Neural progenitor cell (in vitro differentiated cells): Measurements from ENCODE around the gene PLA2R1. TPM values are rescaled to one million over a fixed set of nuclear protein-coding genes. Genes with fewer than 3 reads are reported as not detected.

ENCODE experiments used
- DNase-seq: peaks from one replicate; pipeline ENCODE4 v3.0.0-alpha.2; 2016; ENCODE audit warnings: low spot score
- H2AFZ ChIP-seq: fragments of 200-600 bp; sonication (generic); replicated peaks from 2 replicates; pipeline ENCODE4 v1.6.1; 2016; ENCODE audit warnings: antibody characterized with exemption
- H3F3A ChIP-seq: fragments of 200-600 bp; sonication (generic); 2 replicates; pipeline ENCODE4 v1.6.1; 2016; ENCODE audit warnings: antibody characterized with exemption, low read depth
- H3K27ac ChIP-seq: fragments of 200-600 bp; sonication (generic); 2 replicates; pipeline ENCODE4 v1.5.1; 2016; ENCODE audit warnings: mild to moderate bottlenecking
- H3K27me3 ChIP-seq: fragments of 200-600 bp; sonication (generic); 2 replicates; pipeline ENCODE4 v1.6.1; 2016; ENCODE audit warnings: mild to moderate bottlenecking, moderate library complexity
- H3K36me3 ChIP-seq: fragments of 200-600 bp; sonication (generic); 2 replicates; pipeline ENCODE4 v1.5.1; 2016
- H3K4me1 ChIP-seq: fragments of 200-600 bp; sonication (generic); 2 replicates; pipeline ENCODE4 v1.6.1; 2016; ENCODE audit warnings: mixed run types
- H3K4me2 ChIP-seq: fragments of 200-600 bp; sonication (generic); 2 replicates; pipeline ENCODE4 v1.6.1; 2016
- H3K4me3 ChIP-seq: fragments of 200-600 bp; sonication (generic); 2 replicates; pipeline ENCODE4 v1.5.1; 2016
- H3K79me2 ChIP-seq: fragments of 200-600 bp; sonication (generic); 2 replicates; pipeline ENCODE4 v1.6.1; 2016; ENCODE audit warnings: low read depth
- H3K9ac ChIP-seq: fragments of 200-600 bp; sonication (generic); 2 replicates; pipeline ENCODE4 v1.6.1; 2016
- H3K9me3 ChIP-seq: fragments of 200-600 bp; sonication (generic); 2 replicates; pipeline ENCODE4 v1.5.1; 2016; ENCODE audit warnings: low read depth
- H4K20me1 ChIP-seq: fragments of 200-600 bp; sonication (generic); 2 replicates; pipeline ENCODE4 v1.6.1; 2016; ENCODE audit warnings: low read depth
- H3K27ac Mint-ChIP-seq: 3 replicates; pipeline ENCODE4 v1.8.0; 2021; ENCODE audit warnings: mixed read lengths
- H3K27me3 Mint-ChIP-seq: 2 replicates; pipeline ENCODE4 v1.8.0; 2022; ENCODE audit warnings: low read depth, mild to moderate bottlenecking, inconsistent platforms, moderate library complexity, mixed read lengths; ENCODE audit not compliant: insufficient read depth
- H3K36me3 Mint-ChIP-seq: 3 replicates; pipeline ENCODE4 v1.8.0; 2021; ENCODE audit warnings: mixed read lengths
- H3K4me1 Mint-ChIP-seq: 3 replicates; pipeline ENCODE4 v1.8.0; 2021; ENCODE audit warnings: mixed read lengths
- H3K4me3 Mint-ChIP-seq: 3 replicates; pipeline ENCODE4 v1.8.0; 2021; ENCODE audit warnings: mild to moderate bottlenecking, moderate library complexity, mixed read lengths
- H3K9me3 Mint-ChIP-seq: 3 replicates; pipeline ENCODE4 v1.8.0; 2020; ENCODE audit warnings: mixed read lengths
- CTCF ChIP-seq: fragments of 200-600 bp; sonication (generic); IDR thresholded peaks from 2 replicates; pipeline ENCODE4 v1.5.1; 2017; ENCODE audit warnings: antibody characterized with exemption, mild to moderate bottlenecking
- EZH2 ChIP-seq: fragments of 200-600 bp; sonication (generic); IDR thresholded peaks from 2 replicates; pipeline ENCODE4 v1.6.1; 2017; ENCODE audit warnings: antibody characterized with exemption, mild to moderate bottlenecking, moderate library complexity
- EZH2phosphoT487 ChIP-seq: fragments of 200-600 bp; sonication (generic); IDR thresholded peaks from 2 replicates; pipeline ENCODE4 v1.6.1; 2017; ENCODE audit warnings: antibody characterized with exemption
- total RNA-seq: library from RNA; depleted of rRNA; stranded (reverse); fragments of >200 nt; gene quantifications from 2 replicates; pipeline ENCODE4 v1.2.3, GENCODE V29; 2015; ENCODE audit warnings: low replicate concordance

PLA2R1 gene
- total RNA-seq, 1 donor from 2014 or later, result 0.45 TPM

- no peaks in the 10 kb centered on the region for H3K9me3 Mint-ChIP-seq
- Histone ChIP-seq H3K27ac (no peak overlapping the region), H3K36me3 (no peaks in the 10 kb centered on the region), H3K4me2 (no peak overlapping the region), H3K79me2 (no peaks in the 10 kb centered on the region), H3K27me3 (no peaks in the 10 kb centered on the region), H2AFZ (peak overlapping the region; percentile 71), H4K20me1 (no peaks in the 10 kb centered on the region), H3F3A (no peaks in the 10 kb centered on the region), H3K4me3 (no peak overlapping the region), H3K9ac (no peak overlapping the region), H3K9me3 (no peaks in the 10 kb centered on the region), H3K4me1 (no peaks in the 10 kb centered on the region)
- no peak overlapping the region for H3K27ac Mint-ChIP-seq
- no peaks in the 10 kb centered on the region for H3K4me1 Mint-ChIP-seq
- no peak overlapping the region for H3K4me3 Mint-ChIP-seq
- no peak for DNase-seq
- H3K36me3 Mint-ChIP-seq, result no peaks in the 10 kb centered on the region
- TF ChIP-seq CTCF (no peak), EZH2phosphoT487 (no peak), EZH2 (no peak)
- H3K27me3 Mint-ChIP-seq, result no peaks in the 10 kb centered on the region
Observed at GRCh38 chr2:159938395-159938794, 124.0 kb downstream of the PLA2R1 start.

- Mint-ChIP-seq H3K27me3 (no peaks in the 10 kb centered on the region), H3K9me3 (peaks cover 1% of the 10 kb centered on the region), H3K27ac (no peak overlapping the region), H3K36me3 (no peaks in the 10 kb centered on the region), H3K4me1 (no peaks in the 10 kb centered on the region), H3K4me3 (no peak overlapping the region)
- no peak overlapping the region for H3K4me3 ChIP-seq
- H3K79me2 ChIP-seq, result no peaks in the 10 kb centered on the region
- no peak overlapping the region for H3K4me2 ChIP-seq
- H2AFZ ChIP-seq, result no peak overlapping the region
- H3F3A ChIP-seq, result no peaks in the 10 kb centered on the region
- no peaks in the 10 kb centered on the region for H3K36me3 ChIP-seq
- TF ChIP-seq EZH2phosphoT487, result no peak
- TF ChIP-seq CTCF, result no peak
- TF ChIP-seq EZH2, result no peak
- no peaks in the 10 kb centered on the region for H3K27me3 ChIP-seq
- no peak overlapping the region for H3K27ac ChIP-seq
- H3K4me1 ChIP-seq, result no peaks in the 10 kb centered on the region
- no peaks in the 10 kb centered on the region for H3K9me3 ChIP-seq
- DNase-seq, result no peak
- H3K9ac ChIP-seq, result no peak overlapping the region
- H4K20me1 ChIP-seq, result no peaks in the 10 kb centered on the region
Observed at GRCh38 chr2:159936471-159936870, 125.9 kb downstream of the PLA2R1 start.

- no peak overlapping the region for H3K4me3 Mint-ChIP-seq
- Histone ChIP-seq H3K4me3 (no peak overlapping the region), H3K9ac (no peak overlapping the region), H3K9me3 (no peaks in the 10 kb centered on the region), H4K20me1 (no peaks in the 10 kb centered on the region), H3K27me3 (no peaks in the 10 kb centered on the region), H3F3A (no peaks in the 10 kb centered on the region), H2AFZ (no peak overlapping the region), H3K27ac (no peak overlapping the region), H3K4me1 (no peaks in the 10 kb centered on the region), H3K79me2 (no peaks in the 10 kb centered on the region), H3K4me2 (no peak overlapping the region), H3K36me3 (no peaks in the 10 kb centered on the region)
- no peaks in the 10 kb centered on the region for H3K36me3 Mint-ChIP-seq
- peaks cover 2% of the 10 kb centered on the region for H3K27me3 Mint-ChIP-seq
- TF ChIP-seq EZH2 (no peak), EZH2phosphoT487 (no peak), CTCF (no peak)
- H3K27ac Mint-ChIP-seq, result no peak overlapping the region
- no peaks in the 10 kb centered on the region for H3K4me1 Mint-ChIP-seq
- peaks cover 8% of the 10 kb centered on the region for H3K9me3 Mint-ChIP-seq
- DNase-seq, result no peak
Observed at GRCh38 chr2:159933727-159934049, 128.7 kb downstream of the PLA2R1 start.
